VCaP (cell line): ENCODE measurements around the gene FSTL5.

ENCODE experiments used
- H3K27ac ChIP-seq: fragments of 450-650 bp; 2 replicates; pipeline ENCODE4 v1.5.1; 2017
- TF ChIP-seq, protein P1 (sequence below): fragments of 450-650 bp; conservative IDR thresholded peaks from 2 replicates; pipeline ENCODE4 v1.5.1; 2017; ENCODE audit warnings: mild to moderate bottlenecking, moderate library complexity

The FSTL5 gene

DNA sequence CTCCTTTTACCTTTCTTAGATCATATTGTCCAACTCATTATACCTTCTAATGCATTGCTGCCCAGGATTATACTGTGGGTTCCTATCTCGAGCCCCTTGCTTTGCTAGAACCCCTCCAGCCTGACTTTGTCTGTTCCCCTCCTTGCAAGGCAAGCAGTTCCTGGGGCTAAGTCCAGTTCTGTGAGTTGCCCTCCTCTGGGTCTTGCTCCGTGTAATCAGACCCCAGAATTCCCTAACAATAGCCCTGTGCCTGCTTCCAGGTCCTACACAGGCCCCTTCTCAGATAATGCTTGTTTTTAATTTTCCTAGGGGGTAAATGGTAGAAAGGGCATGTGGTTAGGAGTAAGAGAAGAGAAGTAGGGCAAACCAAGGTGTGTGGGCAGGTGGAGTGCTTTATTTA lies 145.9 kb downstream of the FSTL5 start:
- no peak overlapping the region for H3K27ac ChIP-seq
- TF ChIP-seq, protein P1, sequence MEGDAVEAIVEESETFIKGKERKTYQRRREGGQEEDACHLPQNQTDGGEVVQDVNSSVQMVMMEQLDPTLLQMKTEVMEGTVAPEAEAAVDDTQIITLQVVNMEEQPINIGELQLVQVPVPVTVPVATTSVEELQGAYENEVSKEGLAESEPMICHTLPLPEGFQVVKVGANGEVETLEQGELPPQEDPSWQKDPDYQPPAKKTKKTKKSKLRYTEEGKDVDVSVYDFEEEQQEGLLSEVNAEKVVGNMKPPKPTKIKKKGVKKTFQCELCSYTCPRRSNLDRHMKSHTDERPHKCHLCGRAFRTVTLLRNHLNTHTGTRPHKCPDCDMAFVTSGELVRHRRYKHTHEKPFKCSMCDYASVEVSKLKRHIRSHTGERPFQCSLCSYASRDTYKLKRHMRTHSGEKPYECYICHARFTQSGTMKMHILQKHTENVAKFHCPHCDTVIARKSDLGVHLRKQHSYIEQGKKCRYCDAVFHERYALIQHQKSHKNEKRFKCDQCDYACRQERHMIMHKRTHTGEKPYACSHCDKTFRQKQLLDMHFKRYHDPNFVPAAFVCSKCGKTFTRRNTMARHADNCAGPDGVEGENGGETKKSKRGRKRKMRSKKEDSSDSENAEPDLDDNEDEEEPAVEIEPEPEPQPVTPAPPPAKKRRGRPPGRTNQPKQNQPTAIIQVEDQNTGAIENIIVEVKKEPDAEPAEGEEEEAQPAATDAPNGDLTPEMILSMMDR: no peak

DNA sequence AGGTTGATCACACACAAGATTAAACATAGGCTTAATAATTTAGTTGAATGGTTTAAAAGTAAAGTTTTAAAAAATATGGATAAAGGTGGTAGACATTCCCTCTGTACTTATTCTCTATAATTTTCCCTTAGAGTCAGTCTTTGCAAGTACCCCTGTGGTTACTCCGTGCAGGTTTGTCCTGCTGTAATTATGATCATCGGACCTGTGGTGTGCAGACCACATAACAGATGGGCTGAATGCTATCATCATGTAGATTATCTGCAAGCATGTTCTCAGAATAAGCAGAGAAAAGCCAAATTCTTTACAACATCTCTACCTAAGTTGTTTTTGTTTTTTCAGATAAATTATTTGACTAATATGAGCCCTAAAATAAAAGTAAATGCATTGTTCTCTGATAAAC lies 146.8 kb downstream of the FSTL5 start:
- no peak overlapping the region for H3K27ac ChIP-seq
- TF ChIP-seq, protein P1: no peak

DNA sequence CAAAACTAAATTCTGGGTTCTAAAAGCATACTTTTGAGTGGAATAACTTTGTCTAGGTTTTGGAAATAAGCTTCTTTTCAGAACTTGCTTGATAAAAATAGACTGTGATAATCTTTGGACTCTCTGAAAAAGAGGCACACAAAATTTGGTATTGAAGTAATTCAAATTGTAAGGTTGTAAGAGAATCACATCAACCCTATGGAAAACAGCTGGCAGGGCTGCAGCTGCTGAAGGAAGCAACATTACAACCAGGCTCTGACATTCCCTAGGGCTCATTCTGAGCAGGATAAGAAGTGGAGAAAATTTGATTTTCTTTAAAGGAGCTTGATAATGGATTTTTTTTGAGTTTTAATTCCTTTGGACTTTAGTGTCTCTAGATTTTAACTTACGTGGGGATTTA lies 147.6 kb downstream of the FSTL5 start:
- H3K27ac ChIP-seq: no peak overlapping the region
- TF ChIP-seq, protein P1: no peak

DNA sequence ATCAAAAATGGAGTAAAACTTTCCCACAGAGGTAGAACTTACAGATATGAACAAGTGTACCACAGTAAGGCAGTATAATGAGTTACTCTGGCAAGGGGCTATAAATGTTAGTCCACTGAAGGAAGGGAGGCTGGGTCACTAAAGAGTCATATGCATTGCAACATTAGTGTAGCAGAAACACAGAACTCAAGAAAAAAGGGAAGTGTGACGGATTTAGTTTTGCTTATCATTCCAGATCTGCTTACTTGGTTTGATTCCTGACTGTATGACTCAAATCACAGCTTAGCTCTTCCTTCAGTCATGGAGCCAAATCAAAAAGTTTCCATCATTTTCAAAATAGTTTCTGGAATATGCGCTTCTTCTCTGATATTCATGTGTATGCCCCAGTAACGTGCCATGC lies 148.7 kb downstream of the FSTL5 start:
- no peak overlapping the region for H3K27ac ChIP-seq
- TF ChIP-seq, protein P1: no peak

DNA sequence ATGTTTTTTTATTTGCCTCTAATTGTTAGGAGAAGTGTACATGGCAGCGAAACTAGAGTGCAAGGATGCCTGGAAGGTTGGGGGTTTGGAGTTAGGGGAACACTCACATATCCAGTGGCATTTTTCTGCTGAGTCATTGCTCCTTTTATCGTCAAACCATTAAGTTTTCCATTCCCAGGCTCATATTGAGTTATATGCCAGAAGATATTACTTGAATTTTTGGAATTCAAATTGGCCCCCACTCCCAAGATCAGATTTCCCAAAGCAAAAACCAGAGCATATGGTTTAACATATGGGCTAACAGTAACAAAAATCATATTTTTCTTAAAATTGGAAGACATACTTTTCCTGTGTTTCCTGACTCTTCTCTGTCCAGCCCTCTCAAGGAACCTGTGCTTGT lies 152.7 kb downstream of the FSTL5 start:
- no peak overlapping the region for H3K27ac ChIP-seq
- TF ChIP-seq, protein P1: no peak

DNA sequence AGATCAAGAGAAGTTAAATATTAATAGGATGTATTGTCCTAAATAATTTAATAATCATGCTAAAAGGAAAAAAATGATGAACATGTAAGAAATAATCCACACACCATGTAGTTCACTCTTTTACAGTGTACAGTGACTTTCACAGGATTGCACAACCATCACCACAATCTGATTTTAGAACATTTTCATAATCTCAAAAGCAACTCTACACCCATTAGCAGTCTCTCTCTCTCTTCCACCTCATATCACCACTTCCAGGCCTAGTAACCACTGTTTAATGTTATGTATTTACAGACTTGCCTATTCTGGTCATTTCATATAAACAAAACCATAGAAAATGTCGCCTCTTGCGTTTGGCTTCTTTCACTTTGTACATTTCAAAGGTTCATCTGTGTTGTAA lies 153.4 kb downstream of the FSTL5 start:
- no peak overlapping the region for H3K27ac ChIP-seq
- TF ChIP-seq, protein P1: no peak

DNA sequence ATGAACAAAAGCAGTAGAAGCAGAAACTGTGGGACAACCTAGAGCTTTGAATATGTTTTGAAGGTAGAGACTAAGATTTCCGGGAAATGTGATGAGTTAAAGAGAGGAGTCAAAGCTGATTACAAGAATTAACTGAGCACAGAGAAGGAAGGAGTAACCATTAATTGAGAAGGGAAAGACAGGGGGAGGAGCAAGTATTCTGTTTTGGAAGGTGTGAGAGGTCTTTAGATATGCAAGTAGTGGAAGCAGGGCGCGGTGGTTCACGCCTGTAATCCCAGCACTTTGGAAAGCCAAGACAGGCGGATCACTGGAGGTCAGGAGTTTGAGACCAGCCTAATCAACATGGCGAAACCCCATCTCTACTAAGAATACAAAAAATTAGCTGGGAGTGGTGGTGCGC lies 171.5 kb downstream of the FSTL5 start:
- TF ChIP-seq, protein P1: no peak
- H3K27ac ChIP-seq: no peak overlapping the region

DNA sequence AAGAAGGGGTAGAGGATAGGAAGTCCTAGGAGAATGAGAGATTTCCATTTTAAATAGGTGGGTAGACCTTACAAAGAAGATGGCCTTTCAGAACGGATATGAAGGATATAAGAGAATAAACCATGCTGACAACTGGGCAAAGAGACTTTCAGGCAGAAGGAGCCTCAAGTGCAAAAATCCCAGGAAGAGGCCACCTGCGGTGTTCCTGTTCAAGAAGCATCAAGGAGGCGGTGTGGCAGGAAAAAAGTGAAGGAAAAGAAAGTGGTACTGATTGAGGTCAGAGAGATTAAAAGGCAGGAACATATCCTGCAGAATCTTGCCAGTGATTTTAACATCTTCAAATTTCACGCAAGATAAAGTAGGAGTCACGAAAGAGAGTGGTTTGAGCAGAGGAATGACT lies 172.0 kb downstream of the FSTL5 start:
- no peak overlapping the region for H3K27ac ChIP-seq
- TF ChIP-seq, protein P1: no peak
